ENCODE data around the gene PRKG1. TPM values are rescaled to one million over a fixed set of nuclear protein-coding genes. Genes with fewer than 3 reads are reported as not detected.

PRKG1 gene
- total RNA-seq, 4 donors from 2014 or later, result 1.2 to 6.5 (median 2.7) TPM

DNA sequence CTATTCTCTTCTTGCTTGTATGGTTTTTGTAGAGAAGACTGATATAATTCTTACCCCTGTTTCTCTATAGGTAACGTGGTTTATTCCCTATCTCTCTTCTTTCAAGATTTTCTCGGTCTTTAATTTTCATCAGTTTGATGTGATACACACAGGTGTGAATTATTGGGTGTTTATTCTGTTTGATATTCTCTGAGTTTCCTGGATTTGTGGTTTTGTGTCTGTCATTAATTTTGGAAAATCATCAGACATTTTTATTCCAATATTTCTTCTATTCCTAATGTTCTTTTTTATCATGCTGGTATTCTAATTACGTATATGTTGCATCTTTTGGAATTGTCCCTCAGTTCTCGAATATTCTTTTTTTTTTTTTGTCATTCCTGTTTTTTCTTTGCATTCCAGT, 850.1 kb downstream of the PRKG1 start:
- TF ChIP-seq POLR2AphosphoS5 (IDR thresholded peaks at IDR 0.05), result no peak
- TF ChIP-seq, protein P1, sequence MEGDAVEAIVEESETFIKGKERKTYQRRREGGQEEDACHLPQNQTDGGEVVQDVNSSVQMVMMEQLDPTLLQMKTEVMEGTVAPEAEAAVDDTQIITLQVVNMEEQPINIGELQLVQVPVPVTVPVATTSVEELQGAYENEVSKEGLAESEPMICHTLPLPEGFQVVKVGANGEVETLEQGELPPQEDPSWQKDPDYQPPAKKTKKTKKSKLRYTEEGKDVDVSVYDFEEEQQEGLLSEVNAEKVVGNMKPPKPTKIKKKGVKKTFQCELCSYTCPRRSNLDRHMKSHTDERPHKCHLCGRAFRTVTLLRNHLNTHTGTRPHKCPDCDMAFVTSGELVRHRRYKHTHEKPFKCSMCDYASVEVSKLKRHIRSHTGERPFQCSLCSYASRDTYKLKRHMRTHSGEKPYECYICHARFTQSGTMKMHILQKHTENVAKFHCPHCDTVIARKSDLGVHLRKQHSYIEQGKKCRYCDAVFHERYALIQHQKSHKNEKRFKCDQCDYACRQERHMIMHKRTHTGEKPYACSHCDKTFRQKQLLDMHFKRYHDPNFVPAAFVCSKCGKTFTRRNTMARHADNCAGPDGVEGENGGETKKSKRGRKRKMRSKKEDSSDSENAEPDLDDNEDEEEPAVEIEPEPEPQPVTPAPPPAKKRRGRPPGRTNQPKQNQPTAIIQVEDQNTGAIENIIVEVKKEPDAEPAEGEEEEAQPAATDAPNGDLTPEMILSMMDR (IDR thresholded peaks at IDR 0.05), result no peak
- TF ChIP-seq POLR2A (IDR thresholded peaks at IDR 0.05), result no peak
- TF ChIP-seq EP300 (IDR thresholded peaks at IDR 0.05), result no peak
- H3K4me3 ChIP-seq, result no peak overlapping the region
- H3K9me3 ChIP-seq, result no peaks in the 10 kb centered on the region
- H3K27me3 ChIP-seq, result no peaks in the 10 kb centered on the region
- H3K4me1 ChIP-seq, result no peaks in the 10 kb centered on the region
- no peak for DNase-seq (ENCODE audit: low spot score in 2 of 2)
- no peak overlapping the region for H3K27ac ChIP-seq
- 93% methylated on average over 4 of the region's 4 CpGs for WGBS
- no peaks in the 10 kb centered on the region for H3K36me3 ChIP-seq

DNA sequence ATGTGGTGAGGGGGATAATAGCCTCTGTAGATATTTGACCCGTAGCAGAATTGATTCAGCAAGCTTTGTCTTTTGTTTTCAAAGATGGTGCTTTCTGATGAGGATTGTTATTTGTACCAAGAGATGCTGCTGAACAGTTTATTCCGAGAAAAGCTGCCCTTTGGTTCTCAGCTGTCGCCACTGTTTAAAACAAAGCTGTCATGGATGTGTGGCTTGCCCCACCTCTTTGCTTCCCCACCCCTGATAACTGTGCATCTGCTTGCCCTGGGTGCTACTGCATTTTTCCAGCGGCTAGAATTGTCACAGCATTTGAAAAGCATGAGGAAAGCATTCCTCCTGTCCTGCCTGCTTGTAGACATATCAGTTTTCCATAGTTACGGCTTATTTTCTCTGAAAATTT, 852.0 kb downstream of the PRKG1 start:
- 84% methylated on average over 5 of the region's 5 CpGs for WGBS
- Histone ChIP-seq H3K36me3 (no peaks in the 10 kb centered on the region), H3K4me1 (no peaks in the 10 kb centered on the region), H3K27me3 (no peaks in the 10 kb centered on the region), H3K9me3 (no peaks in the 10 kb centered on the region), H3K27ac (no peak overlapping the region), H3K4me3 (no peak overlapping the region)
- TF ChIP-seq POLR2AphosphoS5 (IDR thresholded peaks at IDR 0.05) (no peak), POLR2A (IDR thresholded peaks at IDR 0.05) (no peak), EP300 (IDR thresholded peaks at IDR 0.05) (no peak)
- TF ChIP-seq, protein P1 (IDR thresholded peaks at IDR 0.05), result no peak
- no peak for DNase-seq (ENCODE audit: low spot score in 2 of 2)

DNA sequence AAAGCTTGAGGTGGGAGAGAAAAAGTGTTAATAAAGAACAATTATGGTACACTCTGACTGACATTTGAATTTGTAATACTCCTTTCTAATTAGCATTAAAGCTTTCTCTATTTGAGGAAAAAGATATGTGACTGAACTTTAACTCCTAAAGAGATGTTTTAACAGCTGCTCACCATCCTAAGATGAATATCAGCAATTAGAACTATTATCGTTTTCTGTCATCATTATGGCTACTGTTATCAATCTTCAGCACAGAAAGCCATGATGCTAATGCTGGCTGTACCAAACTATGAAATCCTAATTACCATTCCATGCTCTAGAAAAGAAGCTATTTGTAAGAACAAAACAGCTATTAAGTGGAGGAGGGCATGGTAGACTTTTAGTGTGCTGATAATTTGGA, 853.9 kb downstream of the PRKG1 start:
- DNase-seq (ENCODE audit: low spot score in 2 of 2), result no peak
- no peaks in the 10 kb centered on the region for H3K36me3 ChIP-seq
- H3K4me1 ChIP-seq, result no peaks in the 10 kb centered on the region
- 63% methylated on average over 1 of the region's 1 CpG for WGBS
- no peaks in the 10 kb centered on the region for H3K9me3 ChIP-seq
- no peak overlapping the region for H3K4me3 ChIP-seq
- no peaks in the 10 kb centered on the region for H3K27me3 ChIP-seq
- H3K27ac ChIP-seq, result no peak overlapping the region
- TF ChIP-seq POLR2A (IDR thresholded peaks at IDR 0.05) (no peak), POLR2AphosphoS5 (IDR thresholded peaks at IDR 0.05) (no peak), EP300 (IDR thresholded peaks at IDR 0.05) (no peak)
- TF ChIP-seq, protein P1 (IDR thresholded peaks at IDR 0.05), result no peak

DNA sequence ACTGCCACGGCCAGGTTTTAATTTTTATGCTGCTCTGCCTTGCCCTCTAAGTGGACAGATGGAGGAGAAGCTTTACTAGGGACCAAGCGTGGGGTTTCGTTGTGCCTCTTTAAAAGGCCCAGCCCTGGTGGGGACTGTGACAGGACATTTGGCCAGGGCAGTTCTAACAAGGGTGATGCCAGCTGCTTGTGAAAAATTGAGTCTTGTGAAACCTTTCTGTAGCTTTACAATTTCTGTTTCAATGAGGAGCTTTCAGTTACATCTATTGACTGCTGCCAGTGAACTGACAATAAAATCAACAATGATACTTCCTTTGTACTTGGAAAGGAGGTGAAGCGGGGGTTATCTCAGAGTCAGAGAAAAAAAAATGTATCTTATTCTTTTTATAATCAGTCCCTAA, 858.2 kb downstream of the PRKG1 start:
- H3K36me3 ChIP-seq, result no peaks in the 10 kb centered on the region
- H3K27ac ChIP-seq, result no peak overlapping the region
- no peaks in the 10 kb centered on the region for H3K27me3 ChIP-seq
- DNase-seq (ENCODE audit: low spot score in 2 of 2), result no peak
- H3K9me3 ChIP-seq, result no peaks in the 10 kb centered on the region
- WGBS, result 95% methylated on average over 4 of the region's 4 CpGs
- no peak overlapping the region for H3K4me3 ChIP-seq
- H3K4me1 ChIP-seq, result no peaks in the 10 kb centered on the region
- TF ChIP-seq EP300 (IDR thresholded peaks at IDR 0.05), result no peak
- TF ChIP-seq, protein P1 (IDR thresholded peaks at IDR 0.05), result no peak
- no peak for TF ChIP-seq POLR2A (IDR thresholded peaks at IDR 0.05)
- no peak for TF ChIP-seq POLR2AphosphoS5 (IDR thresholded peaks at IDR 0.05)

DNA sequence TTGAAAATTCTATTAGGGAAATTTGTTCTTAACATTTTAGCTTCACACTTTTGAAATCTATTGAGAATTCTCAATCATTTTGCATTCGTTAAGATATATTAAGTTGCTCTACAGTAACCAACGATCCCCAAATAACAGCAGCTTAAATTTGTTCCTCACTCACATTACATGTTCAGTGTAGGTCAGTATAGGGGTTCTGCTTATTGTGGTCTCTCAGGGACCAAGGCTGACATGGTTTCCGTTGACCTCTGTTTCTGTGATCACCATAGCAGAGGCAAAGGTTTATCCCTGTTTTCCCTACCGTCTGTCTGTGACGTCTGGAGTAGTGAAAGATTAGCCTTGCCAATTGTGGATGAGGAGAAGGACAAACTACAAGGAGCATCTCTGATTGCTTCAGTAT, 860.1 kb downstream of the PRKG1 start:
- Histone ChIP-seq H3K4me1 (no peaks in the 10 kb centered on the region), H3K9me3 (no peaks in the 10 kb centered on the region), H3K27me3 (no peaks in the 10 kb centered on the region), H3K27ac (no peak overlapping the region), H3K4me3 (no peak overlapping the region), H3K36me3 (no peaks in the 10 kb centered on the region)
- TF ChIP-seq POLR2AphosphoS5 (IDR thresholded peaks at IDR 0.05) (no peak), POLR2A (IDR thresholded peaks at IDR 0.05) (no peak), EP300 (IDR thresholded peaks at IDR 0.05) (no peak)
- TF ChIP-seq, protein P1 (IDR thresholded peaks at IDR 0.05), result no peak
- DNase-seq (ENCODE audit: low spot score in 2 of 2), result no peak
- 84% methylated on average over 5 of the region's 5 CpGs for WGBS
